SK-N-MC (cell line): Measurements from ENCODE around the gene MFAP2.

Source experiments
- EZH2 ChIP-seq: fragments of 200-600 bp; sonication (generic); IDR thresholded peaks from one replicate; pipeline ENCODE4 v1.6.1; 2017; ENCODE audit warnings: antibody characterized with exemption
- FOXP2 ChIP-seq: optimal IDR thresholded peaks from 2 replicates; pipeline ENCODE3; 2011; ENCODE audit warnings: mild to moderate bottlenecking, moderate library complexity; ENCODE audit not compliant: insufficient read depth; ENCODE audit errors: extremely low read length, control extremely low read depth
- POLR2AphosphoS5 ChIP-seq: IDR thresholded peaks from 2 replicates; pipeline ENCODE4 v1.6.1; 2012; ENCODE audit warnings: mild to moderate bottlenecking, low read depth, low read length, borderline replicate concordance

DNA sequence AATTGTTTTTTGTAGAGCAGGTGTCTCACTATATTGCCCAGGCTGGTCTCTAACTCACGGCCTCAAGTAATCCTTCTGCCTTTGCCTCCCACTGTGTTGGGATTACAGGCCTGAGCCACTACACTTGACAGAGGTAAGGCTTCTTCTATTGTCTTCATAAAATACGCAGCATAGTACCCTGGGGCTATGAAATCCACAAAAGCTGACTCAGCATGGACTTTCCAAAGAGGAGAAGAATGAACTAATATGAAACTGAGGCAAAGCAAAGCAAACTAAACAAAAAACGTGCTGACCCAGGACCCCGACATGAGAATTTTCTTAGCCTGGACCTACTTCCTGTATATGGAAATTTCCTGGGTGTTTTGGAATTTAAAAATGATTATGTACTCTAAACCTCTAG is 49.8 kb upstream of the MFAP2 start:
- TF ChIP-seq EZH2 (no peak), POLR2AphosphoS5 (no peak), FOXP2 (no peak)
